Measurements from ENCODE around the gene VPS9D1.
"Not testable (repeated sequence)": the region's sequence is repeated elsewhere in the genome, so short reads cannot be mapped to it uniquely, and the experiment has no call there.

GRCh38 chr16:89671565-89671964 lies 49.1 kb downstream of the VPS9D1 start:
- not testable (repeated sequence) for TF ChIP-seq EP300 (IDR thresholded peaks at IDR 0.05; ENCODE audit: borderline replicate concordance in 1 of 2, control insufficient read depth in 1 of 2, low read depth in 2 of 2, low read length in 2 of 2); HDGF (IDR thresholded peaks at IDR 0.05); RAD21 (IDR thresholded peaks at IDR 0.05; ENCODE audit: insufficient read depth, low read depth, low read length); SP1 (IDR thresholded peaks at IDR 0.05; ENCODE audit: low read depth, low read length); MAX (IDR thresholded peaks at IDR 0.05; ENCODE audit: low read depth, low read length); RFX5 (IDR thresholded peaks at IDR 0.05; ENCODE audit: low read depth, low read length); HDAC2 (IDR thresholded peaks at IDR 0.05); CREB1 (IDR thresholded peaks at IDR 0.05; ENCODE audit: low read depth); CTCF (IDR thresholded peaks at IDR 0.05 in 2 of 3, conservative IDR thresholded peaks at IDR 0.05 in 1 of 3; ENCODE audit: control insufficient read depth in 2 of 3, extremely low read depth in 1 of 3, insufficient read depth in 1 of 3, low read depth in 3 of 3, low read length in 3 of 3); NBN (IDR thresholded peaks at IDR 0.05)

Measured in GM12878 (cell line).